Fibroblast of lung (primary cell): ENCODE results near the gene CEP295NL.

Source experiments
- CTCF ChIP-seq, 2 donors: IDR thresholded peaks in 1 of 2; conservative IDR thresholded peaks in 1 of 2; 1 replicate in 1 of 2; 2 replicates in 1 of 2; pipeline ENCODE4 v1.5.1; 2011 to 2012; ENCODE audit warnings: low read length in 2 of 2, control low read depth in 1 of 2, inconsistent platforms in 1 of 2, low read depth in 1 of 2, mild to moderate bottlenecking in 1 of 2
- EZH2 ChIP-seq: IDR thresholded peaks from 2 replicates; pipeline ENCODE4 v1.5.1; 2012; ENCODE audit warnings: low read length, control low read depth, mild to moderate bottlenecking; ENCODE audit errors: missing control alignments

GRCh38 chr17:78900816-78901215 lies 2.2 kb downstream of the CEP295NL start:
- TF ChIP-seq CTCF (conservative IDR thresholded peaks at IDR 0.05 in 1 of 2, IDR thresholded peaks at IDR 0.05 in 1 of 2; ENCODE audit: low read depth in 1 of 2, low read length in 2 of 2), result no peak
- TF ChIP-seq EZH2, result no peak
